ENCODE measurements around the gene AHI1.

- no peak for TF ChIP-seq ATF6 (CRISPR knock-in tag; conservative IDR thresholded peaks at IDR 0.05)
- TF ChIP-seq, protein P1, sequence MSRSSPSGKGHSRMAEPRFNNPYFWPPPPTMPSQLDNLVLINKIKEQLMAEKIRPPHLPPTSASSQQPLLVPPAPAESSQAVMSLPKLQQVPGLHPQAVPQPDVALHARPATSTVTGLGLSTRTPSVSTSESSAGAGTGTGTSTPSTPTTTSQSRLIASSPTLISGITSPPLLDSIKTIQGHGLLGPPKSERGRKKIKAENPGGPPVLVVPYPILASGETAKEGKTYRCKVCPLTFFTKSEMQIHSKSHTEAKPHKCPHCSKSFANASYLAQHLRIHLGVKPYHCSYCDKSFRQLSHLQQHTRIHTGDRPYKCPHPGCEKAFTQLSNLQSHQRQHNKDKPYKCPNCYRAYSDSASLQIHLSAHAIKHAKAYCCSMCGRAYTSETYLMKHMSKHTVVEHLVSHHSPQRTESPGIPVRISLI (CRISPR knock-in tag; IDR thresholded peaks at IDR 0.05; ENCODE audit: borderline replicate concordance), result no peak
- no peak for TF ChIP-seq EHMT2 (IDR thresholded peaks at IDR 0.05; ENCODE audit: borderline replicate concordance, low read depth, low read length)
- no peak for TF ChIP-seq ZNF274 (CRISPR knock-in tag; IDR thresholded peaks at IDR 0.05)
- no peak for TF ChIP-seq ZBTB34 (CRISPR knock-in tag; IDR thresholded peaks at IDR 0.05)
- no peak for TF ChIP-seq MXI1 (IDR thresholded peaks at IDR 0.05; ENCODE audit: borderline replicate concordance, low read depth, low read length)
- TF ChIP-seq TP53 (CRISPR knock-in tag; conservative IDR thresholded peaks at IDR 0.05), result no peak
- TF ChIP-seq, protein P2, sequence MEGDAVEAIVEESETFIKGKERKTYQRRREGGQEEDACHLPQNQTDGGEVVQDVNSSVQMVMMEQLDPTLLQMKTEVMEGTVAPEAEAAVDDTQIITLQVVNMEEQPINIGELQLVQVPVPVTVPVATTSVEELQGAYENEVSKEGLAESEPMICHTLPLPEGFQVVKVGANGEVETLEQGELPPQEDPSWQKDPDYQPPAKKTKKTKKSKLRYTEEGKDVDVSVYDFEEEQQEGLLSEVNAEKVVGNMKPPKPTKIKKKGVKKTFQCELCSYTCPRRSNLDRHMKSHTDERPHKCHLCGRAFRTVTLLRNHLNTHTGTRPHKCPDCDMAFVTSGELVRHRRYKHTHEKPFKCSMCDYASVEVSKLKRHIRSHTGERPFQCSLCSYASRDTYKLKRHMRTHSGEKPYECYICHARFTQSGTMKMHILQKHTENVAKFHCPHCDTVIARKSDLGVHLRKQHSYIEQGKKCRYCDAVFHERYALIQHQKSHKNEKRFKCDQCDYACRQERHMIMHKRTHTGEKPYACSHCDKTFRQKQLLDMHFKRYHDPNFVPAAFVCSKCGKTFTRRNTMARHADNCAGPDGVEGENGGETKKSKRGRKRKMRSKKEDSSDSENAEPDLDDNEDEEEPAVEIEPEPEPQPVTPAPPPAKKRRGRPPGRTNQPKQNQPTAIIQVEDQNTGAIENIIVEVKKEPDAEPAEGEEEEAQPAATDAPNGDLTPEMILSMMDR (CRISPR knock-in tag; IDR thresholded peaks at IDR 0.05), result no peak
- TF ChIP-seq LCORL (IDR thresholded peaks at IDR 0.05), result no peak
- TF ChIP-seq LCORL (CRISPR knock-in tag; IDR thresholded peaks at IDR 0.05), result no peak
- TF ChIP-seq ZNF451 (CRISPR knock-in tag; IDR thresholded peaks at IDR 0.05), result no peak
- TF ChIP-seq NFIC (IDR thresholded peaks at IDR 0.05; ENCODE audit: low read length), result no peak
- TF ChIP-seq ELF1 (CRISPR knock-in tag; IDR thresholded peaks at IDR 0.05), result no peak
- TF ChIP-seq, protein P3, sequence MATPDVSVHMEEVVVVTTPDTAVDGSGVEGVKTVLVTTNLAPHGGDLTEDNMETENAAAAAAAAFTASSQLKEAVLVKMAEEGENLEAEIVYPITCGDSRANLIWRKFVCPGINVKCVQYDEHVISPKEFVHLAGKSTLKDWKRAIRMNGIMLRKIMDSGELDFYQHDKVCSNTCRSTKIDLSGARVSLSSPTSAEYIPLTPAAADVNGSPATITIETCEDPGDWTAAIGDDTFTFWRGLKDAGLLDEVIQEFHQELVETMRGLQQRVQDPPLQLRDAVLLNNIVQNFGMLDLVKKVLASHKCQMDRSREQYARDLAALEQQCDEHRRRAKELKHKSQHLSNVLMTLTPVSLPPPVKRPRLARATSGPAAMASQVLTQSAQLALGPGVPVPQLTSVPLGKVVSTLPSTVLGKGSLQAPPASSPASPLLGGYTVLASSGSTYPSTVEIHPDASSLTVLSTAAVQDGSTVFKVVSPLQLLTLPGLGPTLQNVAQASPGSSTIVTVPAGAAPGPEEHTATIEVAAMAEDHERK (CRISPR knock-in tag; IDR thresholded peaks at IDR 0.05; ENCODE audit: low read depth), result no peak
- TF ChIP-seq RERE (CRISPR knock-in tag; IDR thresholded peaks at IDR 0.05; ENCODE audit: low read depth), result no peak
Observed at GRCh38 chr6:135458051-135458450, 39.5 kb downstream of the AHI1 start.
